Ishikawa (cell line): ENCODE measurements around the gene TBC1D22B.

Experiments used
- CEBPB ChIP-seq: IDR thresholded peaks from 2 replicates; pipeline ENCODE4 v1.6.1; 2012
- EP300 ChIP-seq: IDR thresholded peaks from 2 replicates; pipeline ENCODE4 v1.6.1; 2012; ENCODE audit warnings: borderline replicate concordance
- MAX ChIP-seq: IDR thresholded peaks from 2 replicates; pipeline ENCODE4 v1.6.1; 2012
- REST ChIP-seq: IDR thresholded peaks from 2 replicates; pipeline ENCODE4 v1.6.1; 2012; ENCODE audit warnings: low read depth, mild to moderate bottlenecking
- TCF12 ChIP-seq: IDR thresholded peaks from 2 replicates; pipeline ENCODE4 v1.6.1; 2012; ENCODE audit warnings: low read depth
- YY1 ChIP-seq: IDR thresholded peaks from 2 replicates; pipeline ENCODE4 v1.6.1; 2012; ENCODE audit warnings: low read depth

- TF ChIP-seq YY1 = no peak
- no peak for TF ChIP-seq CEBPB
- no peak for TF ChIP-seq REST
- no peak for TF ChIP-seq MAX
- TF ChIP-seq EP300 = no peak
- no peak for TF ChIP-seq TCF12
Measured at GRCh38 chr6:37241775-37242428, 15.7 kb upstream of the TBC1D22B start.
